IMR-90 (cell line): Measurements from ENCODE around the gene MGRN1. TPM values are rescaled to one million over a fixed set of nuclear protein-coding genes. Genes with fewer than 3 reads are reported as not detected.

Experiments
- ATAC-seq: fragments of 200-7000 bp; cut with Tn5 transposase; 2 replicates; pipeline ENCODE4 v1.9.1; 2020; ENCODE audit warnings: low read depth, mild to moderate bottlenecking, moderate library complexity
- BruUV-seq: library from RNA; stranded (reverse); fragments of 400-500 nt; replicated peaks from 2 replicates; lab custom pipeline; 2021; lab: Mats Ljungman, UMichigan
- CTCF ChIA-PET: fragments of 300-600 bp; formaldehyde crosslinking; extraction: SDS; loops from one replicate; lab custom pipeline; 2021; ENCODE audit warnings: antibody characterized with exemption; lab: Yijun Ruan, JAX
- POLR2A ChIA-PET: fragments of 300-600 bp; sonication (Branson Sonifier 250); formaldehyde crosslinking; loops from one replicate; lab custom pipeline; 2022; ENCODE audit warnings: antibody characterized with exemption; ENCODE audit not compliant: unreplicated experiment; lab: Charles Lee
- DNase-seq: peaks from one replicate; pipeline ENCODE4 v3.0.0; 2013
- H2AFZ ChIP-seq: replicated peaks from 2 replicates; pipeline ENCODE3; 2013; ENCODE audit warnings: low read length, mild to moderate bottlenecking; ENCODE audit not compliant: poor library complexity
- H2AK5ac ChIP-seq: 2 replicates; pipeline ENCODE4 v1.6.1; 2013; ENCODE audit warnings: low read depth, low read length, inconsistent platforms
- H2AK9ac ChIP-seq: replicated peaks from 2 replicates; pipeline ENCODE3; 2013; ENCODE audit warnings: mild to moderate bottlenecking, low read depth, low read length, moderate library complexity; ENCODE audit not compliant: poor library complexity
- H2BK120ac ChIP-seq: 2 replicates; pipeline ENCODE4 v1.6.1; 2013; ENCODE audit warnings: low read depth, low read length, inconsistent platforms
- H2BK15ac ChIP-seq: 3 replicates; pipeline ENCODE4 v1.6.1; 2013; ENCODE audit warnings: low read depth, low read length, inconsistent platforms
- H2BK20ac ChIP-seq: 2 replicates; pipeline ENCODE4 v1.6.1; 2013; ENCODE audit warnings: low read depth, mild to moderate bottlenecking, inconsistent platforms, low read length, moderate library complexity
- H2BK5ac ChIP-seq: 2 replicates; pipeline ENCODE4 v1.6.1; 2013; ENCODE audit warnings: mild to moderate bottlenecking, low read depth, low read length, inconsistent platforms; ENCODE audit not compliant: poor library complexity, severe bottlenecking
- H3K14ac ChIP-seq: replicated peaks from 2 replicates; pipeline ENCODE4 v1.6.1; 2013; ENCODE audit warnings: low read depth, low read length, inconsistent platforms
- H3K18ac ChIP-seq: 2 replicates; pipeline ENCODE4 v1.6.1; 2013; ENCODE audit warnings: low read depth, low read length, control low read depth
- H3K23ac ChIP-seq: 2 replicates; pipeline ENCODE4 v1.6.1; 2013; ENCODE audit warnings: low read depth, low read length, inconsistent platforms
- H3K27ac ChIP-seq: 2 replicates; pipeline ENCODE4 v1.5.1; 2013; ENCODE audit warnings: mild to moderate bottlenecking, control low read depth, low read length; ENCODE audit not compliant: insufficient read depth
- H3K27me3 ChIP-seq: 2 replicates; pipeline ENCODE4 v1.6.1; 2013; ENCODE audit warnings: low read length; ENCODE audit not compliant: control insufficient read depth, insufficient read depth
- H3K36me3 ChIP-seq: 2 replicates; pipeline ENCODE4 v1.6.1; 2013; ENCODE audit warnings: low read length, mixed read lengths; ENCODE audit not compliant: control insufficient read depth, insufficient read depth
- H3K4ac ChIP-seq: 2 replicates; pipeline ENCODE4 v1.6.1; 2013; ENCODE audit warnings: low read depth, low read length, inconsistent platforms
- H3K4me1 ChIP-seq: 2 replicates; pipeline ENCODE4 v1.6.1; 2013; ENCODE audit warnings: low read length, mixed read lengths; ENCODE audit not compliant: control insufficient read depth, insufficient read depth
- H3K4me2 ChIP-seq: 2 replicates; pipeline ENCODE4 v1.6.1; 2013; ENCODE audit warnings: low read depth, mild to moderate bottlenecking, control low read depth, low read length, moderate library complexity
- H3K4me3 ChIP-seq: 2 replicates; pipeline ENCODE4 v1.5.1; 2013; ENCODE audit warnings: low read depth, mild to moderate bottlenecking, control low read depth, low read length, moderate library complexity; ENCODE audit not compliant: insufficient read depth
- H3K56ac ChIP-seq: 2 replicates; pipeline ENCODE4 v1.6.1; 2013; ENCODE audit warnings: low read length, inconsistent platforms; ENCODE audit not compliant: insufficient read depth; ENCODE audit errors: extremely low read depth
- H3K79me1 ChIP-seq, 2 experiments: 2 replicates each; pipeline ENCODE4 v1.6.1; 2013; ENCODE audit warnings: low read length in 2 of 2, inconsistent platforms in 1 of 2, low read depth in 1 of 2
- H3K9ac ChIP-seq: 2 replicates; pipeline ENCODE4 v1.6.1; 2013; ENCODE audit warnings: low read depth, low read length, control low read depth
- H3K9me1 ChIP-seq: 2 replicates; pipeline ENCODE4 v1.6.1; 2013; ENCODE audit warnings: low read length, inconsistent platforms; ENCODE audit not compliant: insufficient read depth
- H3K9me3 ChIP-seq: 2 replicates; pipeline ENCODE4 v1.6.1; 2013; ENCODE audit warnings: low read length; ENCODE audit not compliant: control insufficient read depth, insufficient read depth
- H4K20me1 ChIP-seq: 2 replicates; pipeline ENCODE4 v1.6.1; 2013; ENCODE audit warnings: low read length, inconsistent platforms; ENCODE audit not compliant: insufficient read depth
- H4K5ac ChIP-seq: 2 replicates; pipeline ENCODE4 v1.6.1; 2013; ENCODE audit warnings: mild to moderate bottlenecking, low read depth, low read length, control low read depth
- H4K8ac ChIP-seq, 2 experiments: 2 replicates each; pipeline ENCODE4 v1.6.1; 2013; ENCODE audit warnings: low read depth in 2 of 2, low read length in 2 of 2, control low read depth in 1 of 2, inconsistent platforms in 1 of 2
- H4K91ac ChIP-seq: 2 replicates; pipeline ENCODE4 v1.6.1; 2013; ENCODE audit warnings: low read depth, low read length, inconsistent platforms; ENCODE audit not compliant: insufficient read depth
- BHLHE40 ChIP-seq: fragments of 150-350 bp; IDR thresholded peaks from 2 replicates; pipeline ENCODE4 v1.6.1; 2016; ENCODE audit warnings: mild to moderate bottlenecking, low read depth, low read length
- CEBPB ChIP-seq: IDR thresholded peaks from 2 replicates; pipeline ENCODE4 v1.6.1; 2012; ENCODE audit warnings: low read depth, low read length, improper control_type of control experiment
- CHD1 ChIP-seq: IDR thresholded peaks from 2 replicates; pipeline ENCODE4 v1.6.1; 2012; ENCODE audit warnings: low read depth, low read length, improper control_type of control experiment
- FOS ChIP-seq: fragments of 150-350 bp; IDR thresholded peaks from 2 replicates; pipeline ENCODE4 v1.6.1; 2016; ENCODE audit warnings: low read depth, low read length
- MAFK ChIP-seq: IDR thresholded peaks from 2 replicates; pipeline ENCODE4 v1.6.1; 2012; ENCODE audit warnings: low read depth, low read length, improper control_type of control experiment
- MAZ ChIP-seq: IDR thresholded peaks from 2 replicates; pipeline ENCODE4 v1.6.1; 2012; ENCODE audit warnings: low read depth, mild to moderate bottlenecking, low read length, improper control_type of control experiment, moderate library complexity, borderline replicate concordance
- MXI1 ChIP-seq: IDR thresholded peaks from 2 replicates; pipeline ENCODE4 v1.6.1; 2012; ENCODE audit warnings: low read depth, mild to moderate bottlenecking, low read length, moderate library complexity, borderline replicate concordance
- NFE2L2 ChIP-seq: fragments of 150-350 bp; IDR thresholded peaks from 2 replicates; pipeline ENCODE4 v1.6.1; 2016; ENCODE audit warnings: low read depth, mild to moderate bottlenecking, low read length
- POLR2A ChIP-seq: IDR thresholded peaks from 2 replicates; pipeline ENCODE4 v1.6.1; 2012; ENCODE audit warnings: mild to moderate bottlenecking, low read depth, low read length
- RAD21 ChIP-seq: IDR thresholded peaks from 2 replicates; pipeline ENCODE4 v1.6.1; 2012; ENCODE audit warnings: low read length, improper control_type of control experiment
- RCOR1 ChIP-seq: IDR thresholded peaks from 2 replicates; pipeline ENCODE4 v1.6.1; 2012; ENCODE audit warnings: mild to moderate bottlenecking, low read length, improper control_type of control experiment; ENCODE audit not compliant: insufficient replicate concordance
- RFX5 ChIP-seq: IDR thresholded peaks from 2 replicates; pipeline ENCODE4 v1.8.0; 2012; ENCODE audit warnings: low read depth, mild to moderate bottlenecking, low read length, moderate library complexity
- SMC3 ChIP-seq: fragments of 150-350 bp; IDR thresholded peaks from 2 replicates; pipeline ENCODE4 v1.6.1; 2016; ENCODE audit warnings: low read depth, mild to moderate bottlenecking, antibody characterized with exemption, low read length, moderate library complexity
- WGBS, 2 experiments: methylation state at CpG; one replicate each; pipeline versions ENCODE4 v1.1.5 to v1.1.7; 2013; ENCODE audit warnings: missing lambda C conversion rate in 2 of 2; ENCODE audit not compliant: insufficient read length in 1 of 2; ENCODE audit errors: extremely low coverage in 2 of 2; 5-methylcytosine and 5-hydroxymethylcytosine counted together
- dilution Hi-C: fragments of 300-500 bp; cut with HindIII; formaldehyde crosslinking; loops from one replicate; pipeline ENCODE4 v1.14.3; 2018; ENCODE audit warnings: low sequenced_read_pairs; ENCODE audit not compliant: unreplicated experiment
- in situ Hi-C: fragments of 300-500 bp; cut with MboI; formaldehyde crosslinking; loops from 3 replicates; pipeline ENCODE4 v1.14.3; 2019; ENCODE audit warnings: low sequenced_read_pairs, inconsistent platforms, mixed read lengths
- intact Hi-C: fragments of 100-400 bp; cut with micrococcal nuclease; formaldehyde crosslinking; loops from 2 replicates; pipeline ENCODE4 v1.10.0; 2022
- polyA plus RNA-seq, 3 experiments: library from polyadenylated mRNA; depleted of rRNA; stranded (reverse); fragments of >200 nt; gene quantifications; 2 replicates each; pipeline ENCODE4 v1.2.3, GENCODE V29; 2012; ENCODE audit warnings: low replicate concordance in 1 of 3
- total RNA-seq: library from RNA; depleted of rRNA; stranded (reverse); fragments of >200 nt; gene quantifications from 2 replicates; pipeline ENCODE4 v1.2.3, GENCODE V29; 2012
- TF ChIP-seq, protein P1 (sequence below): fragments of 150-350 bp; IDR thresholded peaks from 2 replicates; pipeline ENCODE4 v1.6.1; 2016; ENCODE audit warnings: low read depth, mild to moderate bottlenecking, low read length, moderate library complexity, borderline replicate concordance
- TF ChIP-seq, protein P2 (sequence below): conservative IDR thresholded peaks from 2 replicates; pipeline ENCODE4 v1.5.1; 2012; ENCODE audit warnings: mild to moderate bottlenecking, low read depth, low read length, improper control_type of control experiment
- TF ChIP-seq, protein P3 (sequence below): fragments of 150-350 bp; IDR thresholded peaks from 2 replicates; pipeline ENCODE4 v1.6.1; 2017; ENCODE audit warnings: mild to moderate bottlenecking, antibody characterized with exemption, low read length, low read depth

Gene MGRN1
- total and polyA plus RNA-seq, 2 of the 4 experiments (the other 2 are of a cell fraction), result 11.7 to 32.7 TPM

GRCh38 chr16:4723071-4723767, 98.6 kb downstream of the MGRN1 start:
- H3K9me3 ChIP-seq, result no peaks in the 10 kb centered on the region
- H2BK20ac ChIP-seq, result no peak overlapping the region
- H3K27me3 ChIP-seq, result no peaks in the 10 kb centered on the region
- no peak overlapping the region for H3K4me3 ChIP-seq
- no peak overlapping the region for H2AK9ac ChIP-seq
- no peak overlapping the region for H4K8ac ChIP-seq
- H3K14ac ChIP-seq, result no peak overlapping the region
- CTCF ChIA-PET, result no interaction called here
- H3K27ac ChIP-seq, result no peak overlapping the region
- no peak overlapping the region for H2BK120ac ChIP-seq
- H3K4ac ChIP-seq, result no peak overlapping the region
- WGBS, 2 experiments, result 100% methylated on average over 4 of the region's 14 CpGs; no CpG with 5 or more reads in 1 of the 2 experiments
- no peaks in the 10 kb centered on the region for H4K20me1 ChIP-seq
- no peak for ATAC-seq
- H3K56ac ChIP-seq, result no peak overlapping the region
- TF ChIP-seq CHD1 (no peak), MXI1 (no peak), RAD21 (no peak), MAFK (no peak), FOS (no peak), SMC3 (no peak), BHLHE40 (no peak), RCOR1 (no peak), POLR2A (no peak), RFX5 (no peak), MAZ (no peak), CEBPB (no peak), NFE2L2 (no peak)
- TF ChIP-seq, protein P1, sequence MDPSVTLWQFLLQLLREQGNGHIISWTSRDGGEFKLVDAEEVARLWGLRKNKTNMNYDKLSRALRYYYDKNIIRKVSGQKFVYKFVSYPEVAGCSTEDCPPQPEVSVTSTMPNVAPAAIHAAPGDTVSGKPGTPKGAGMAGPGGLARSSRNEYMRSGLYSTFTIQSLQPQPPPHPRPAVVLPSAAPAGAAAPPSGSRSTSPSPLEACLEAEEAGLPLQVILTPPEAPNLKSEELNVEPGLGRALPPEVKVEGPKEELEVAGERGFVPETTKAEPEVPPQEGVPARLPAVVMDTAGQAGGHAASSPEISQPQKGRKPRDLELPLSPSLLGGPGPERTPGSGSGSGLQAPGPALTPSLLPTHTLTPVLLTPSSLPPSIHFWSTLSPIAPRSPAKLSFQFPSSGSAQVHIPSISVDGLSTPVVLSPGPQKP, result no peak
- TF ChIP-seq, protein P2, sequence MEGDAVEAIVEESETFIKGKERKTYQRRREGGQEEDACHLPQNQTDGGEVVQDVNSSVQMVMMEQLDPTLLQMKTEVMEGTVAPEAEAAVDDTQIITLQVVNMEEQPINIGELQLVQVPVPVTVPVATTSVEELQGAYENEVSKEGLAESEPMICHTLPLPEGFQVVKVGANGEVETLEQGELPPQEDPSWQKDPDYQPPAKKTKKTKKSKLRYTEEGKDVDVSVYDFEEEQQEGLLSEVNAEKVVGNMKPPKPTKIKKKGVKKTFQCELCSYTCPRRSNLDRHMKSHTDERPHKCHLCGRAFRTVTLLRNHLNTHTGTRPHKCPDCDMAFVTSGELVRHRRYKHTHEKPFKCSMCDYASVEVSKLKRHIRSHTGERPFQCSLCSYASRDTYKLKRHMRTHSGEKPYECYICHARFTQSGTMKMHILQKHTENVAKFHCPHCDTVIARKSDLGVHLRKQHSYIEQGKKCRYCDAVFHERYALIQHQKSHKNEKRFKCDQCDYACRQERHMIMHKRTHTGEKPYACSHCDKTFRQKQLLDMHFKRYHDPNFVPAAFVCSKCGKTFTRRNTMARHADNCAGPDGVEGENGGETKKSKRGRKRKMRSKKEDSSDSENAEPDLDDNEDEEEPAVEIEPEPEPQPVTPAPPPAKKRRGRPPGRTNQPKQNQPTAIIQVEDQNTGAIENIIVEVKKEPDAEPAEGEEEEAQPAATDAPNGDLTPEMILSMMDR, result no peak
- TF ChIP-seq, protein P3, sequence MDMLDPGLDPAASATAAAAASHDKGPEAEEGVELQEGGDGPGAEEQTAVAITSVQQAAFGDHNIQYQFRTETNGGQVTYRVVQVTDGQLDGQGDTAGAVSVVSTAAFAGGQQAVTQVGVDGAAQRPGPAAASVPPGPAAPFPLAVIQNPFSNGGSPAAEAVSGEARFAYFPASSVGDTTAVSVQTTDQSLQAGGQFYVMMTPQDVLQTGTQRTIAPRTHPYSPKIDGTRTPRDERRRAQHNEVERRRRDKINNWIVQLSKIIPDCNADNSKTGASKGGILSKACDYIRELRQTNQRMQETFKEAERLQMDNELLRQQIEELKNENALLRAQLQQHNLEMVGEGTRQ, result no peak
- no peak overlapping the region for H3K4me2 ChIP-seq
- no peak overlapping the region for H2AFZ ChIP-seq
- dilution Hi-C loops, result no loop called here
- H3K9me1 ChIP-seq, result no peaks in the 10 kb centered on the region
- no peak overlapping the region for H3K18ac ChIP-seq
- peaks cover 0 to 32% of the 10 kb centered on the region in 2 experiments; a peak in 2 of 4 replicates for H3K79me1 ChIP-seq
- no peak overlapping the region for H2BK15ac ChIP-seq
- H3K4me1 ChIP-seq, result no peaks in the 10 kb centered on the region
- intact Hi-C loops, result no loop called here
- in situ Hi-C loops, result no loop called here
- H2BK5ac ChIP-seq, result no peak overlapping the region
- H4K91ac ChIP-seq, result no peak overlapping the region
- peaks cover 41% of the 10 kb centered on the region for H3K36me3 ChIP-seq
- POLR2A ChIA-PET, result no interaction called here
- no peak for DNase-seq
- no TSS peak for BruUV-seq
- no peak overlapping the region for H4K5ac ChIP-seq
- H3K23ac ChIP-seq, result no peak overlapping the region
- H3K9ac ChIP-seq, result no peak overlapping the region
- no peak overlapping the region for H2AK5ac ChIP-seq
